UCSD-AML1 (cell line): Measurements from ENCODE around the gene THAP10.

ENCODE experiments used
- DNase-seq: peaks from one replicate; lab custom pipeline; 2025; ENCODE audit not compliant: unreplicated experiment; lab: John Stamatoyannopoulos, UW

THAP10 gene

DNA sequence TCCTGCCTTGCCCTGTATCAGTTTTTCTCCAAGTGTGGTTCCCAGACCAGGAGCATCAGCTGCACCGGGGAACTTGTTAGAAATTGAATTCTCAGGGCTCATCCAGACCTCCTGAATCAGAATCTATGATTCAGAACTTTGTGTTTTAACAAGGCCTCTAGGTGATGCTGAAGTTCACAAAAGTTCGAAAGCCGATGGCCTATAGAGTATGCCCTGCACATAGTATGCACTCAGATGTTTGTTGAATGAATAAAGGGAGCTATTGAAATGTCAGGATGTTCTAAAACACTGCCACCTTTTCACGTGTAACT, 37.6 kb downstream of the THAP10 start:
- DNase-seq, result no peak

DNA sequence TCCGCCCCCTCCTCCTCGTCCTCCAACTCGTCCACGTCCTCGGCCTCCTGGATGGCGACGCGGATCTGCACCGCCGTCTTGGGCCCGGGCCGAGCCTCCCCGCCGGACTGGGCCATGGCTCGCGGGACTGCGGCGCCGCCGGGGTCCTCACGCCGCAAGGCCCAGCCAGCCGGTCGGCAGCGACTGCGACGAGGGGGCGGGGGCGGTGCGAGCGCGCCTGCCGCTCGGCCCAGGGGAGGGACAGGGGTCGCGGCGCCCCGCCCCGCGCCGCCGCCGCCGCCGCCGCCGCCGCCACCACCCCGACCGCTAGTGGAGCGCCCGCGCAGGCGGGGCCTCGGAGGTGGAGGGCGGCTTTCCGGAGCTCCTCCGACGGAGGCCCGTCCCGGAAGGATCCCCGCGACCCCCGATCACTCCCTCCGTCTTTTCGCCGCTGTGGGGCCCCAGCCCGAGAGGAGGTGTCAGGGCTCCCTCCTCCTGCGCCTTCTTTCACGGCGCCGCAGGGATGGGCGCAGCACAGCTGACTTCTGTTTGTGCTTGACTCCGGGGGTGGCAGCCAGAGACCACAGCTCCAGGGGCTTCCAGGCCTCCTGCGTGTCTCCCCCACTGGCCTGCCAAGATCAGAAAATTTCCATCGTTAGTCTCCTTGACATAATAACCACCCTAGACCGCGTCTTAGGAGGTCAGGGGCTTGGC, 38.1 kb downstream of the THAP10 start, which contains the start of gene LARP6:
Gene LARP6, minus strand, starts transcription at position 185 of the 693 bp plus-strand sequence. Its CDS starts 69 bp downstream, at position 116.
- no peak for DNase-seq

DNA sequence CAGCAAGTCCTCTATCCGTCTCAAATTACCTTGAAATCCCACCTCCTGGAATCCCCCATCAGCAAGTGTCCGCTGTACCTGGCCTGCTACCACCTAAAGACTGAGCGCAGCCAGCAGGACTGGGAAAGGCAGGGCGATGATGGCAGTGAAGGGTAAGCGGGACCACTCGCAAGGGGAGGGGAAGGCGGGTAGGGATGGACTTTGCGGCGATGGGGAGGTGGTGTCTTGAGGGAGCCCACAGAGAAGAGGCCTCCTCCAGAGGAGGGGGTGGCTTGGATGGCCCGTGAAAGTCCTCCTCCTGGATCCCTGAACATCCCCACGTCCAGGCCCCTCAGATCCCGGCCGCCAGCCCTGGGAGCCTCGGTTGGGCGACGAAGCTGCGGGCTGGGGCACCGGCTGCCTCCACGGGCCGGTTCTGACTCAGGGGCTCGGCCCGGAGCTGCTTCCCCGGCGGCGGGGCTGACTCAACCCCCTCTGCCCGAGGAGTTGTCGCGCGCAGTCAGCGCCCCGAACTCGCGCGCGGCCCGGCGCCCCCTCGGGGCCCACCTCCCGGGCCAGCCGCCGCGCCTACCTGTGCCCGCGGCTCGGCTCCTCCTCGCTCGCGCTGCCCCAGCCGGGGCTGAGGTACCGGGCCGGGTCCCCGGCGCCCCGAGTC, 38.8 kb downstream of the THAP10 start:
- DNase-seq, result no peak

DNA sequence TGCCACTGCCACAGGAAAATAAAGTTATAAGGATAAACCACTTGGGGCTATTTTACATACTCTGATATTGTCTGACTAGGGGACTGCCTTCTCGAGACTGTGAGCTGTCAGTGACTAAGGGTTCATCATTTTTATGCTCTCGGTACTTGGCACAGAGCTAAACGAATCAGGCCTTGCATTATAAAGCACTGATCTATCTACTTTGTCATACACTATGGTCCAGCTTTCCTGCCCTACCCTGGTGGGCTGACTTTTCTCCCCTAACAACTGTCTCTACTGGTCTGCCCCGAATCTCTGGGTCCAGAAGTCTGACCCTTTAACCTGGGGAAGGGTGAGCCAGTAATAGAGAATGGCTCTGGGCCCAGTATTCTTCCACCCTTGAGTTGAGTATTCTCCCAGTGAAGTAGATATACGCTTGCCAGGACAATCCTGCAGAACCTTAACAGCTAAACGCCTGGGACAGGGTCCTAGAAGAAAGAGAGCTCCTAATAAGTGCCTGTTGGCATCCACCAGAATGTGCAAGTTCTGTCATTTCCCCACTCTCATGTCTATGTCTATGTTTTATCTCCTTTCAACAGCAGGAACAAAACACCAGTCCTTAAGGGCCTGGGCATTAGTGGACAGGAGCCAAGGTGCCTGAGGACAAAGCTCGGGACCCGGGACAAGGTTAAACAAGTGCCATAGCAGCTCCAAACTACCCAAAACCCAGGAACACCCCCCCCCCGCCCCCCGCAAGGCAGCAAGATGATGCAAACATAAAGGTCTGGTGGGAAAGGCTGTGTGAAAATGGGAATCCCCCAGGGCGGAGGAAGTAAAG, 39.5 kb downstream of the THAP10 start:
- DNase-seq, result no peak

DNA sequence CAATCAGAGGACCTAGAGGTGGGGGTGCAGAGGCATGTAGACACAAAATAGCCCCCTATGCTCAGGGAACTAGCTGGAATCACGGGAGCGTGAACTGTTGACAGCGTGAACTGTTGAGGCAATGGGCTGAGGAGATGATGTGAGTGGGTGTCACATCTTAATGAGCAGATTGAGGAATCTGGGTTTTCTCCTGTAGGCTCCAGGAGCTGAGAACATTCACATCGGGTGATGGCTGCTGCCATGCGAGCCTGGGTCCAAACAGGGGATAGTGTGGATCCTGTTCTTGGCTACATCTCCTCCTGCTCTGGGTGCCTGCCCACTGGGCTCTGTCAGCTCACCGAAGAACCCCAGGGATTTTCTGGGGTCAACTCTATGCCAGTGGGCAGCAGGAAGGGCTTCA, 40.3 kb downstream of the THAP10 start:
- no peak for DNase-seq

DNA sequence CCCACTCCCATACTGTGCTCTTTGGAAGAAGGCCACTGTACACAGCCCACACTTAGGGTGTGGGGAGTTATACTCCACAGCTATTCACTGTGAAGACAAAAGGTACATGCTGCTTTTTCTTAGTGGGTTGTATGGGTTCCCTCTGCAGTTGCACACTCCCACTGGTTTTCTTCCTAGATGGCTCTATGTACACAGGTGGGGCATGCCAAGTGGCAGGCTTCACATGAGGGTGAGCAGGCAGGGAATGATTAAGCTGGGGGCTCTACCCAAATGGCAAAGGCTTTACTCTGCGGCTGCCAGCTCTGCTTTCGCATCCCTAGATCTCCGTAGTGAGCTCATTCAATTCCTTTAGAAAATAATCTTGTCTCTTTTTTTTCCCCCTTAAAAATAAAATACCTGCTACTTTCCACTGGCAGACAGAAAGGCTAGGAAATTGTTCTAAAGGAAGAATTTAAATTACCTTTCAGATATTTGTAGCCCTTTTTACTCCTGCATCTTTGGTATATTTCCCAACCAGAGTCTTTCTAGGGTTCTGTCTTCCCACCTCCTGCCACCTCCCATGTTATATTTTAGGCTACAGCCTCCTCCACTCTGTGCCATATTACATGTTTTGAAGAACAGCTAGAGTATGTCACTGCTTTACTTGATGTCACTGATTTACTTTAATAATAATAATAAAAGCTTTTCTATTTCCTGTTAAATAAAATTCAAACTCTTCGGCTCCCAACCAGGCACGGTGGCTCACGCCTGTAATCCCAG, 46.5 kb downstream of the THAP10 start:
- no peak for DNase-seq

DNA sequence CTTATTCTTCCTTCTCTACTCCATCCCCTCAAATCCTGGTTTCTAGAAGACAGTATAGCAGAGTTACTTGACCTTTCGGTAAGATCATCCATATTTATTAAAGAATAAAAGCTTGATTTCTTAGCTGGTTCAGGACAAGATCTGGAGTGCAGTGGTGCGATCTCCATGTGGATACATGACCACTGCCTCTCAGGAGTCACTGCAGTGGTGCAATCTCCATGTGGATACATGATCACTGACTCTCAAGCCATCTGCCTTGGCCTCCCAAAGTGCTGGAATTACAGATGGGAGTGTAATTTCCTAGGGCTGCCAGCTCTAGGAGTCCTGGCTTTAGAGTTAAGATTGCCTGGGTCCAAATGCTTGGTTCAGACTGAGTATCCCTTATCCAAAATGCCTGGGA, 54.8 kb downstream of the THAP10 start:
- no peak for DNase-seq

DNA sequence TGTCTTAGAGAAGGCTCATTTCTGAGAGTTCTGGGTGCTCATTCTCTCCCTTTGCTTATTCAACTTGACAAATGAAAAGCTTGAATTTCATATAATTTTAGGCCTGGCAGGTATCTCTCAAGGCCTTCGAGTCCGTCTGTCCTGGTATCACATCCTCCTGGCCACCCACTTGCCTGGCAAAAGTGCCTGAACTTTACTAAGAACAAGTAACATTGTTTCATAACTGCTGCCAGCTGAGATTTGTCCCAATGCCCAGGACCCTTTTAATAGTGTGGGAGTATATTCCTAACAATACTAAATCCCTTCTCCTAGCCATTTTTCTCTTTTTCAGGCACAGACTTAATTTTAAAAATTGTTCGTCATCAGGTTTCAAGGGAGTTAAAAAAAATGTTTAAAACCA, 56.4 kb downstream of the THAP10 start:
- no peak for DNase-seq

DNA sequence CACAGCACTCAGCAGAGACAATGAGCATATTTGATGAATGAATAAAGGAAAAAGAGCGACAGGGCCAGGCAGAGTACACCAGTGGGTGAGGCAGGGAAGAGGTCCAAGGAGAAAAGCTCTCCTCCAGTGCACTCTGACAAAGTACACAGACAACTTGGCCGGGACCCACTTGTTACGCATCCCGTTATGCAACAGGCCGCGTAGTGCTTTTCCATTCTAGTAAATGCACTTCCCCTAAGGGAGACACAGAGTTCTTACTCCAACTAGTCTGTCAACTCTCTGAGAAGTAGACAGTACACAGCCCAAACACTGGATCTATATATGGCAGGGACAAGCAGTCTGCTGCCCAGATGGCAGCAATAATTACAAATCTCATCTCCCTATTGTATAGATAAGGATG, 56.8 kb downstream of the THAP10 start:
- no peak for DNase-seq

DNA sequence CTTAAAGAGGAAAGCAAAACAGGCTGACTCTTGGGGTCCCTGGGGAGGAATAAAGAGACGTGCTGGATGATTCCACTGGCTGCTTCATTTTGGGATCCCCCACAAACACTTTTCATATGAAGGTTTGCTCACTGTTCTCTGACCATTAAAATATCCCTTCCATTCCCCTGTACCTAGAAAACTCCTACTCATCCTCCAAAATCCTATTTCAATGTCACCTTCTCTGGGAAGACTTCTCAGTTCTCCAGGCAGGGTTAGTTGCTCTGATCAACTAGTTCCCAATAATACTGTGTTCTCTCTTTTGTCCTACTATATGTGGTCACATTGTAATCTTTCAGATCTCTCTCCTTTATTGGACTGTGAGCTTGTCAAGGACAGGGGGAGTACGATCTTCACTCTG, 57.2 kb downstream of the THAP10 start:
- DNase-seq, result no peak

DNA sequence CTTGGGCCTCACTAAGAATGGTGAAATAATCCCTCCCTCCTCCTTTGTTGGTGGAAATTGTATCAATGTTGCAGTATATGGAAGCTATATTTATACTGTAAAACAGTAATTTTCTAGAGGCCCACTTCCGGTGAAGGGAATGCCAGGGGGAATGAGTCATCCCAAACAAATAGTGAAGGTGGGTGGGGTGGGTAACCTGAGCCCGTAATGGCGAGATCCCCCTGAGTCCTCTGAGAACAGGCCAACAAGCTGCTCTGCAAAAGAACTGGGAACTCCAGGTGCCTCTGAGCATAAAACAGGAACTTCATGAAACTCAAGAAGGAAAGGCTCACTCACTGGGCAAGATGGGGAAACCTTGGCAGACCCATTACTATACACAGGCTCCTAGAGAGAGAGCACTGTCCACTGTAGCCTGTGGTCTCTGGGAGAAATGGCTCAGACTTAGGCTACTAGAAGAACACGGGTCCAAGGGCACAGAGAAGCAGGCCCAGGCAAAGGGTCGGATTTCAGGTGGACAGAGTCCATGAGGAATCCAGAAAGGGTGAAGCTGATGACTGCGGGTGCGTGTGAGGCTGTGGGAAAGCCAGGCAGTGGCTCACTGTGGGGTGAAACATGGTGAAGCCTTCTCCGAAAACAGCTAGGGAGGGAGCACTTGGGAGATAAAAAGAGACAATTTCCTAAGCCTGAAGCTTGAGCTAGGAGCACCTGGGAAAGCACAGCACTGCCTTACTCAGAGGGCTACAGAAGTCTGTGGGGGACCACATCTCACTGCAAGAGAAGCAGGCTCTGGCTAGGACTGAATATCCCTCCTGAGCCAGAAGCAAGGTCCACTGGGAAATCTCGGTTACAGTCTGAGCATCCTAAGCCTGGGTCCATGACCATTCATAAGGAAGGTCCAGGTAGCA, 58.1 kb downstream of the THAP10 start:
- no peak for DNase-seq

DNA sequence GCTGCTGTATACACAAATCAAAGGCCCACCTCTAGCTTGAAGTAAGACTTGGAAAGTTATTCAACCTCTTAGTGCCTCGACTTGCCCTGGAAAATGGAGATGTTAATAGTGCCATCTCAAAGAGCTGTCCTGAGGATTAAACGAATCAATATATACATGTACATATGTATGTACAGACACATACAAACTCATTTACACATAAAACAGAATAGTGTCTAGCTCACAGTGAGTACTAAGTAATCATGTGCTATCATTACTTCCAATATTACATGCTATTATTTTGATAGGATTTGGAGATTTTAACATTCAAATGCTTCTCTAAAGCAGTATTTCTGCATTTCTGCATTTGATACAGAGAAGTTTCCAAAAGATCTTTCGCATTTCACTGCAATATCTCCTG, 58.8 kb downstream of the THAP10 start:
- no peak for DNase-seq

DNA sequence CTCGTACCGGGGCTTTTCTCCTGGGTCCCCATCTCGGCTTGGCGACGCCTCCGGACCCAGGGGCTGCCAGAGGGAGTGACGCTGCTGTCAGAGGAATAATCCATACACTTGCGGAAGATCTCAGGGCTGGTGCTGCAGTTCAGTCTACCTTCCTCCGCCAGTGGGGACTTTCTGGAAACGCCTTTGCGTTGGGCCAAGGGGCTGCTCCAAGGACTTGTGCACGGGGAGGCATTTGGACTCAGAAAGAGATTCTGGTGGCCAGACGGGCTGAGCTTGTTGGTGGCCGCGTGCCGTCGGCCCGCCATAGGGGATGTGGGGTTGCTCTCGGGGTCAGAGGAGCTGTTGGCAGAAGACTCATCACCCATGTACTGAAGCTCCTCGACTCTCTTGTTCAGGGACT, 60.1 kb downstream of the THAP10 start:
- DNase-seq, result no peak
